NCI-H1930 (cell line): ENCODE measurements around the gene SLC45A1.

Source experiments
- DNase-seq, 2 experiments: peaks; one replicate each; lab custom pipeline; 2025; lab: John Stamatoyannopoulos, UW

The SLC45A1 gene

GRCh38 chr1:8384577-8384976 lies 66.7 kb downstream of the SLC45A1 start:
- no peak for DNase-seq

- no peak for DNase-seq
These were observed 68.3 kb downstream of the SLC45A1 start for GRCh38 chr1:8386247-8386646.

- no peak for DNase-seq
These were observed 71.0 kb downstream of the SLC45A1 start for GRCh38 chr1:8388732-8389562.

- no peak for DNase-seq
These were observed 72.1 kb downstream of the SLC45A1 start for GRCh38 chr1:8389958-8390535.

- no peak for DNase-seq
These were observed 72.8 kb downstream of the SLC45A1 start for GRCh38 chr1:8390707-8391106.

GRCh38 chr1:8392522-8392921 lies 74.6 kb downstream of the SLC45A1 start:
- no peak for DNase-seq
